ENCODE data around the gene YAF2.
"Not testable (repeated sequence)": the region's sequence is repeated elsewhere in the genome, so short reads cannot be mapped to it uniquely, and the experiment has no call there.

YAF2 gene

GRCh38 chr12:42196723-42197603 is 41.1 kb downstream of the YAF2 start:
- H3K36me3 Mint-ChIP-seq (ENCODE audit: low read depth): peaks cover 9% of the 10 kb centered on the region
- H3K4me3 Mint-ChIP-seq: no peak overlapping the region
- H3K27ac Mint-ChIP-seq: no peak overlapping the region
- H3K4me1 Mint-ChIP-seq (ENCODE audit: low read depth): peaks cover 3% of the 10 kb centered on the region
- no peaks in the 10 kb centered on the region for H3K9me3 Mint-ChIP-seq
- no peaks in the 10 kb centered on the region for H3K27me3 Mint-ChIP-seq (ENCODE audit: low read depth)

- H3K4me1 Mint-ChIP-seq (ENCODE audit: low read depth): peaks cover 3% of the 10 kb centered on the region
- peaks cover 10% of the 10 kb centered on the region for H3K36me3 Mint-ChIP-seq (ENCODE audit: low read depth)
- no peaks in the 10 kb centered on the region for H3K27me3 Mint-ChIP-seq (ENCODE audit: low read depth)
- no peaks in the 10 kb centered on the region for H3K9me3 Mint-ChIP-seq
- H3K27ac Mint-ChIP-seq: no peak overlapping the region
- H3K4me3 Mint-ChIP-seq: no peak overlapping the region
Measured at GRCh38 chr12:42192686-42193085, 45.4 kb downstream of the YAF2 start.

- Mint-ChIP-seq H3K9me3 (no peaks in the 10 kb centered on the region), H3K4me1 (ENCODE audit: low read depth) (peaks cover 3% of the 10 kb centered on the region), H3K27ac (no peak overlapping the region), H3K27me3 (ENCODE audit: low read depth) (no peaks in the 10 kb centered on the region), H3K4me3 (no peak overlapping the region), H3K36me3 (ENCODE audit: low read depth) (peaks cover 10% of the 10 kb centered on the region)
Measured at GRCh38 chr12:42192258-42192657, 45.8 kb downstream of the YAF2 start.

- H3K27ac Mint-ChIP-seq: no peak overlapping the region
- H3K27me3 Mint-ChIP-seq (ENCODE audit: low read depth): no peaks in the 10 kb centered on the region
- peaks cover 5% of the 10 kb centered on the region for H3K36me3 Mint-ChIP-seq (ENCODE audit: low read depth)
- no peak overlapping the region for H3K4me3 Mint-ChIP-seq
- peaks cover 1% of the 10 kb centered on the region for H3K4me1 Mint-ChIP-seq (ENCODE audit: low read depth)
- H3K9me3 Mint-ChIP-seq: no peaks in the 10 kb centered on the region
Measured at GRCh38 chr12:42190376-42190775, 47.7 kb downstream of the YAF2 start.

GRCh38 chr12:42188275-42188674 is 49.8 kb downstream of the YAF2 start:
- not testable (repeated sequence) for H3K4me3 Mint-ChIP-seq; H3K27ac Mint-ChIP-seq; H3K9me3 Mint-ChIP-seq; H3K4me1 Mint-ChIP-seq (ENCODE audit: low read depth); H3K27me3 Mint-ChIP-seq (ENCODE audit: low read depth)
- peaks cover 11% of the 10 kb centered on the region for H3K36me3 Mint-ChIP-seq (ENCODE audit: low read depth)

- H3K4me3 Mint-ChIP-seq: no peak overlapping the region
- no peaks in the 10 kb centered on the region for H3K9me3 Mint-ChIP-seq
- peaks cover 15% of the 10 kb centered on the region for H3K36me3 Mint-ChIP-seq (ENCODE audit: low read depth)
Measured at GRCh38 chr12:42187799-42188198, 50.2 kb downstream of the YAF2 start.

GRCh38 chr12:42186793-42187192 is 51.3 kb downstream of the YAF2 start:
- no peak overlapping the region for H3K4me3 Mint-ChIP-seq
- no peak overlapping the region for H3K27ac Mint-ChIP-seq
- H3K9me3 Mint-ChIP-seq: no peaks in the 10 kb centered on the region
- H3K36me3 Mint-ChIP-seq (ENCODE audit: low read depth): peaks cover 20% of the 10 kb centered on the region
- peaks cover 6% of the 10 kb centered on the region for H3K4me1 Mint-ChIP-seq (ENCODE audit: low read depth)
- no peaks in the 10 kb centered on the region for H3K27me3 Mint-ChIP-seq (ENCODE audit: low read depth)

More at GRCh38 chr12:42187799-42188198, 50.2 kb downstream of the YAF2 start:
- Mint-ChIP-seq H3K27me3 (ENCODE audit: low read depth) (no peaks in the 10 kb centered on the region), H3K4me1 (ENCODE audit: low read depth) (peaks cover 1% of the 10 kb centered on the region), H3K27ac (no peak overlapping the region)

GRCh38 chr12:42182394-42182793 is 55.7 kb downstream of the YAF2 start:
- H3K27ac Mint-ChIP-seq: no peak overlapping the region
- H3K4me1 Mint-ChIP-seq (ENCODE audit: low read depth): peaks cover 8% of the 10 kb centered on the region
- H3K36me3 Mint-ChIP-seq (ENCODE audit: low read depth): peaks cover 21% of the 10 kb centered on the region
- no peak overlapping the region for H3K4me3 Mint-ChIP-seq
- no peaks in the 10 kb centered on the region for H3K9me3 Mint-ChIP-seq
- no peaks in the 10 kb centered on the region for H3K27me3 Mint-ChIP-seq (ENCODE audit: low read depth)

- Mint-ChIP-seq H3K36me3 (ENCODE audit: low read depth) (peaks cover 30% of the 10 kb centered on the region), H3K4me1 (ENCODE audit: low read depth) (peaks cover 8% of the 10 kb centered on the region), H3K27ac (no peak overlapping the region), H3K27me3 (ENCODE audit: low read depth) (no peaks in the 10 kb centered on the region), H3K4me3 (no peak overlapping the region), H3K9me3 (no peaks in the 10 kb centered on the region)
Measured at GRCh38 chr12:42180990-42181596, 57.0 kb downstream of the YAF2 start.

- Mint-ChIP-seq H3K36me3 (ENCODE audit: low read depth) (peaks cover 32% of the 10 kb centered on the region), H3K4me1 (ENCODE audit: low read depth) (peaks cover 10% of the 10 kb centered on the region), H3K9me3 (peaks cover 4% of the 10 kb centered on the region), H3K4me3 (no peak overlapping the region), H3K27ac (no peak overlapping the region), H3K27me3 (ENCODE audit: low read depth) (no peaks in the 10 kb centered on the region)
Measured at GRCh38 chr12:42178101-42178500, 59.9 kb downstream of the YAF2 start.

GRCh38 chr12:42174978-42175377 is 63.1 kb downstream of the YAF2 start:
- peaks cover 27% of the 10 kb centered on the region for H3K36me3 Mint-ChIP-seq (ENCODE audit: low read depth)
- peaks cover 4% of the 10 kb centered on the region for H3K9me3 Mint-ChIP-seq
- H3K27me3 Mint-ChIP-seq (ENCODE audit: low read depth): no peaks in the 10 kb centered on the region
- no peak overlapping the region for H3K4me3 Mint-ChIP-seq
- H3K4me1 Mint-ChIP-seq (ENCODE audit: low read depth): peaks cover 2% of the 10 kb centered on the region
- no peak overlapping the region for H3K27ac Mint-ChIP-seq

- Mint-ChIP-seq H3K4me1 (ENCODE audit: low read depth) (peaks cover 2% of the 10 kb centered on the region), H3K27ac (peak overlapping the region; percentile 15), H3K9me3 (peaks cover 4% of the 10 kb centered on the region), H3K4me3 (no peak overlapping the region), H3K27me3 (ENCODE audit: low read depth) (no peaks in the 10 kb centered on the region), H3K36me3 (ENCODE audit: low read depth) (peaks cover 28% of the 10 kb centered on the region)
Measured at GRCh38 chr12:42173961-42174521, 64.0 kb downstream of the YAF2 start.

- no peaks in the 10 kb centered on the region for H3K27me3 Mint-ChIP-seq (ENCODE audit: low read depth)
- peaks cover 2% of the 10 kb centered on the region for H3K4me1 Mint-ChIP-seq (ENCODE audit: low read depth)
- H3K4me3 Mint-ChIP-seq: no peak overlapping the region
- H3K36me3 Mint-ChIP-seq (ENCODE audit: low read depth): peaks cover 29% of the 10 kb centered on the region
- no peak overlapping the region for H3K27ac Mint-ChIP-seq
- peaks cover 4% of the 10 kb centered on the region for H3K9me3 Mint-ChIP-seq
Measured at GRCh38 chr12:42172441-42173210, 65.4 kb downstream of the YAF2 start.

GRCh38 chr12:42167711-42168110 is 70.3 kb downstream of the YAF2 start:
- H3K27ac Mint-ChIP-seq: no peak overlapping the region
- H3K36me3 Mint-ChIP-seq (ENCODE audit: low read depth): peaks cover 11% of the 10 kb centered on the region
- H3K27me3 Mint-ChIP-seq (ENCODE audit: low read depth): no peaks in the 10 kb centered on the region
- H3K4me1 Mint-ChIP-seq (ENCODE audit: low read depth): peaks cover 2% of the 10 kb centered on the region
- H3K9me3 Mint-ChIP-seq: no peaks in the 10 kb centered on the region
- H3K4me3 Mint-ChIP-seq: no peak overlapping the region
